BE2C (cell line): ENCODE results near the gene MYO10.

Experiments
- DNase-seq: peaks from one replicate; pipeline ENCODE4 v3.0.0-alpha.2; 2020
- H3K27me3 ChIP-seq: fragments of 250-450 bp; sonication (Bioruptor Pico); 2 replicates; pipeline ENCODE4 v1.5.1; 2020; ENCODE audit warnings: mild to moderate bottlenecking
- H3K36me3 ChIP-seq: fragments of 250-450 bp; sonication (Bioruptor Pico); 2 replicates; pipeline ENCODE4 v1.5.1; 2020; ENCODE audit warnings: mild to moderate bottlenecking
- H3K4me1 ChIP-seq: fragments of 250-450 bp; sonication (Bioruptor Pico); 2 replicates; pipeline ENCODE4 v1.5.1; 2020
- H3K4me3 ChIP-seq: 2 replicates; pipeline ENCODE4 v1.5.1; 2011; ENCODE audit warnings: low read depth, low read length
- H3K9me3 ChIP-seq: fragments of 250-450 bp; sonication (Bioruptor Pico); 2 replicates; pipeline ENCODE4 v1.5.1; 2020
- TF ChIP-seq, protein P1 (sequence below): IDR thresholded peaks from 2 replicates; pipeline ENCODE4 v1.5.1; 2012; ENCODE audit warnings: mild to moderate bottlenecking, low read depth, low read length

MYO10 gene

GRCh38 chr5:16712620-16713019, 223.5 kb downstream of the MYO10 start:
- H3K36me3 ChIP-seq: no peaks in the 10 kb centered on the region
- no peaks in the 10 kb centered on the region for H3K9me3 ChIP-seq
- H3K4me1 ChIP-seq: no peaks in the 10 kb centered on the region
- peaks cover 2% of the 10 kb centered on the region; the same call in 1 of the 2 replicates for H3K27me3 ChIP-seq
- H3K4me3 ChIP-seq: no peak overlapping the region
- TF ChIP-seq, protein P1, sequence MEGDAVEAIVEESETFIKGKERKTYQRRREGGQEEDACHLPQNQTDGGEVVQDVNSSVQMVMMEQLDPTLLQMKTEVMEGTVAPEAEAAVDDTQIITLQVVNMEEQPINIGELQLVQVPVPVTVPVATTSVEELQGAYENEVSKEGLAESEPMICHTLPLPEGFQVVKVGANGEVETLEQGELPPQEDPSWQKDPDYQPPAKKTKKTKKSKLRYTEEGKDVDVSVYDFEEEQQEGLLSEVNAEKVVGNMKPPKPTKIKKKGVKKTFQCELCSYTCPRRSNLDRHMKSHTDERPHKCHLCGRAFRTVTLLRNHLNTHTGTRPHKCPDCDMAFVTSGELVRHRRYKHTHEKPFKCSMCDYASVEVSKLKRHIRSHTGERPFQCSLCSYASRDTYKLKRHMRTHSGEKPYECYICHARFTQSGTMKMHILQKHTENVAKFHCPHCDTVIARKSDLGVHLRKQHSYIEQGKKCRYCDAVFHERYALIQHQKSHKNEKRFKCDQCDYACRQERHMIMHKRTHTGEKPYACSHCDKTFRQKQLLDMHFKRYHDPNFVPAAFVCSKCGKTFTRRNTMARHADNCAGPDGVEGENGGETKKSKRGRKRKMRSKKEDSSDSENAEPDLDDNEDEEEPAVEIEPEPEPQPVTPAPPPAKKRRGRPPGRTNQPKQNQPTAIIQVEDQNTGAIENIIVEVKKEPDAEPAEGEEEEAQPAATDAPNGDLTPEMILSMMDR: no peak
- no peak for DNase-seq

DNA sequence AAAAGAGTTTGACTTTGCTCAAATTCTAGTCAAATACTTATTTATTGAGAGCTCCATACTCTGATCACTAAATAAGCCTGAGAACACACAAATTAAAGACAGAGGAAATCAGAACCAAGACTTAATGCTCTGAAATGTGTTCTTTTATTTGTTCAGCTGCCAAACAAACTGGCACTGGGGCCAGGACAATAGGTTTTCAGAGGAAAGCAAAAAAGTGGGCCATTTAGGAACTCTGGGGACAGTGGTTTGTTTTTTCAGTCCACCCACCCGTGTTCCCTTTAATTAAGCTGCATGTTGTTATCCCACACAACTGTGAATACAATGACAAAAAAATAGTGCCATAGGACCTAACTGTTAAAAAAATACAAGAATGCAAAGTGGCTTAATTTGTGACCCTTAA, 223.9 kb downstream of the MYO10 start:
- TF ChIP-seq, protein P1: no peak
- H3K4me3 ChIP-seq: no peak overlapping the region
- no peaks in the 10 kb centered on the region for H3K9me3 ChIP-seq
- no peaks in the 10 kb centered on the region for H3K36me3 ChIP-seq
- H3K27me3 ChIP-seq: peaks cover 2% of the 10 kb centered on the region; the same call in 1 of the 2 replicates
- H3K4me1 ChIP-seq: no peaks in the 10 kb centered on the region
- no peak for DNase-seq

DNA sequence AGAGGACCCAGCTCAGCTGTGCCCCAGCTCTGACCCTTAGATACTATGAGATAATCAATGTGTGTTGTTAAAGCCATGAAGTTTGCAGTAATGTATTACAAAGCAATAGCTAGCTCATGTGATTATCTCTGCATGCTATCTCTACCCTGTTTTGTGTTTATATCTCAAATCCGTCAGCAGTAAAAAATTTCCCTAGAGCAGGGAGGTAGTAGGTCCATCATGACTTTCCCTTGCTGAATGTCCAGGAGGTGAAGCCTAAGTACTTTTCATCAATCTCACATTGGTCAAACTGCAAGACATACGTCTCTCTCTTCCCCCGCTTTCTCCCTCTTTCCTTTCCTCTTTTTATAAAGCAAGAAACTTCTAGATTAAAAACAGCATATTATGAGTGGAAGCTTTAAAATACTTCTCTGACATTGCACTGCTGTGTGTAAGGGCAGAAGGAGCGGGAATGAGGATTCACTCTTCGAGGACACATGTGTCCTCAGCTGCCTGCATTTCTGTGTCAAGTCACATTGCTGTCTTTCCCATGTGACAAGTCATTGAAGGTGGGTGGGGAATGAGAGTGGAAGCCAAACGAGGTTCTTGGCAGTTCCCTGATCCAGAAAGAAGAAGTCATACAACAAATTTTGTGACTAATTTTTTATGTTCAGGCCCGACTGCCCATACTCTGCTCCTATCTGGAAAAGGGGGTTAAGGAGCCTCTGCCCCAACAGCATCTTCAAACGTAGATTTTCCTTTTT, 226.2 kb downstream of the MYO10 start:
- H3K9me3 ChIP-seq: no peaks in the 10 kb centered on the region
- H3K27me3 ChIP-seq: peaks cover 2% of the 10 kb centered on the region; the same call in 1 of the 2 replicates
- H3K4me3 ChIP-seq: no peak overlapping the region
- no peak for DNase-seq
- TF ChIP-seq, protein P1: no peak
- H3K4me1 ChIP-seq: no peaks in the 10 kb centered on the region
- no peaks in the 10 kb centered on the region for H3K36me3 ChIP-seq

GRCh38 chr5:16707869-16708192, 228.3 kb downstream of the MYO10 start:
- H3K36me3 ChIP-seq: no peaks in the 10 kb centered on the region
- H3K27me3 ChIP-seq: peaks cover 2% of the 10 kb centered on the region; the same call in 1 of the 2 replicates
- H3K4me1 ChIP-seq: no peaks in the 10 kb centered on the region
- no peak for DNase-seq
- TF ChIP-seq, protein P1: no peak
- H3K4me3 ChIP-seq: no peak overlapping the region
- no peaks in the 10 kb centered on the region for H3K9me3 ChIP-seq

DNA sequence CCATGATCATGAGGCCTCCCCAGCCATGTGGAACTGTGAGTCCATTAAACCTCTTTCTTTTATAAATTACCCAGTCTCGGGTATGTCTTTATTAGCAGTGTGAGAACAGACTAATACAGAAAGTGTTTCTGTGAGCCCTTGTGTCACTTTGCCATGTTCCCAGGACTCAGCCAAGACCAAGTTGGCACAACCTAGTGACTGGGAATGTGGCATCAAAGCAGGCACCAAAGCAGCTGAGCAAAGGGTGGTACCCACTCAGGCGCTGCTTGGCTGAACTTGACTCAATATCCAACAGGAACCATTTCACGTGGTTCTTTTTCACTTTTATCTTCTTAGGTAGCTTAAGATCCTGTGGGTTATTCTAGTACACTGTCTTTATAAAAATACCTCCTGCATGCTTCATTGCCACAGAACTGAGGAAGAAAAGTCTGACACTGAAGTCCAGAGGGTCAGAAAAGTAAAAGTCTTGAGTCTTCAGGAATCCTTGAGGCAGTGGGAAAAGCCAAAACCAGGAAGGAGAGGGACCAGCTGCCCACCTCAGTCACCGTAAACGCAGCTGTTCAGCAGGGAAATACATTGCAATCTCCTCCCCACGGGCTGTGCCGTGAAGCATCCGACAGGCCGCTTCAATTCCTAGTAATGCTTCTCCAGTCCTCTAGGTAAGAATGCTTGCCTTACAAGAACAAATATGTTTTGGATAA, 228.8 kb downstream of the MYO10 start:
- Histone ChIP-seq H3K4me3 (no peak overlapping the region), H3K36me3 (no peaks in the 10 kb centered on the region), H3K9me3 (no peaks in the 10 kb centered on the region), H3K4me1 (no peaks in the 10 kb centered on the region), H3K27me3 (peaks cover 2% of the 10 kb centered on the region; the same call in 1 of the 2 replicates)
- TF ChIP-seq, protein P1: no peak
- no peak for DNase-seq

DNA sequence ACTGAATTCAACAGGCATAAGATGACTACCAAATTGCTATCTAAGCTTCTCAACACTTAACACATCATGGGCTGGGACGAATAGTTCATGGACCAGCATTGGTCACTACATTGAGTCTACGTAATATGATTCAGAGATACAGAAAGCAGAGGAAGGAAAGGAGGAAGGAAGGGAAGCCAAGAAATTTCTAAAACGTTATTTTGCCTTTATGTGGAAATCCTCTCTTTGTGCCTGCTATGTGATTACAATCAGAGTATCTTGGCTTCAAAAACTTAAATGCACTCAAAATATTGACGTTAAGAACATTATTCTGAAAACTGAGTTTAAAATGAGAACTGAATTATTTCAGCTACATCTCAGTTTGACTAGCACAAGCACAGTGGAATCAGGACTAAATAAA, 231.1 kb downstream of the MYO10 start:
- Histone ChIP-seq H3K4me1 (no peaks in the 10 kb centered on the region), H3K9me3 (no peaks in the 10 kb centered on the region), H3K36me3 (no peaks in the 10 kb centered on the region), H3K27me3 (peaks cover 2% of the 10 kb centered on the region; the same call in 1 of the 2 replicates), H3K4me3 (no peak overlapping the region)
- TF ChIP-seq, protein P1: no peak
- no peak for DNase-seq
